IMR-90 (cell line): ENCODE results near the gene CEP78. TPM values are rescaled to one million over a fixed set of nuclear protein-coding genes. Genes with fewer than 3 reads are reported as not detected.

Experiments used
- ATAC-seq: fragments of 200-7000 bp; cut with Tn5 transposase; 2 replicates; pipeline ENCODE4 v1.9.1; 2020; ENCODE audit warnings: low read depth, mild to moderate bottlenecking, moderate library complexity
- BruUV-seq: library from RNA; stranded (reverse); fragments of 400-500 nt; replicated peaks from 2 replicates; lab custom pipeline; 2021; lab: Mats Ljungman, UMichigan
- CTCF ChIA-PET: fragments of 300-600 bp; formaldehyde crosslinking; extraction: SDS; loops from one replicate; lab custom pipeline; 2021; ENCODE audit warnings: antibody characterized with exemption; lab: Yijun Ruan, JAX
- POLR2A ChIA-PET: fragments of 300-600 bp; sonication (Branson Sonifier 250); formaldehyde crosslinking; loops from one replicate; lab custom pipeline; 2022; ENCODE audit warnings: antibody characterized with exemption; ENCODE audit not compliant: unreplicated experiment; lab: Charles Lee
- DNase-seq: peaks from one replicate; pipeline ENCODE4 v3.0.0; 2013
- H2AFZ ChIP-seq: replicated peaks from 2 replicates; pipeline ENCODE3; 2013; ENCODE audit warnings: low read length, mild to moderate bottlenecking; ENCODE audit not compliant: poor library complexity
- H2AK5ac ChIP-seq: 2 replicates; pipeline ENCODE4 v1.6.1; 2013; ENCODE audit warnings: low read depth, low read length, inconsistent platforms
- H2AK9ac ChIP-seq: replicated peaks from 2 replicates; pipeline ENCODE3; 2013; ENCODE audit warnings: mild to moderate bottlenecking, low read depth, low read length, moderate library complexity; ENCODE audit not compliant: poor library complexity
- H2BK120ac ChIP-seq: 2 replicates; pipeline ENCODE4 v1.6.1; 2013; ENCODE audit warnings: low read depth, low read length, inconsistent platforms
- H2BK15ac ChIP-seq: 3 replicates; pipeline ENCODE4 v1.6.1; 2013; ENCODE audit warnings: low read depth, low read length, inconsistent platforms
- H2BK20ac ChIP-seq: 2 replicates; pipeline ENCODE4 v1.6.1; 2013; ENCODE audit warnings: low read depth, mild to moderate bottlenecking, inconsistent platforms, low read length, moderate library complexity
- H2BK5ac ChIP-seq: 2 replicates; pipeline ENCODE4 v1.6.1; 2013; ENCODE audit warnings: mild to moderate bottlenecking, low read depth, low read length, inconsistent platforms; ENCODE audit not compliant: poor library complexity, severe bottlenecking
- H3K14ac ChIP-seq: replicated peaks from 2 replicates; pipeline ENCODE4 v1.6.1; 2013; ENCODE audit warnings: low read depth, low read length, inconsistent platforms
- H3K18ac ChIP-seq: 2 replicates; pipeline ENCODE4 v1.6.1; 2013; ENCODE audit warnings: low read depth, low read length, control low read depth
- H3K23ac ChIP-seq: 2 replicates; pipeline ENCODE4 v1.6.1; 2013; ENCODE audit warnings: low read depth, low read length, inconsistent platforms
- H3K27ac ChIP-seq: 2 replicates; pipeline ENCODE4 v1.5.1; 2013; ENCODE audit warnings: mild to moderate bottlenecking, control low read depth, low read length; ENCODE audit not compliant: insufficient read depth
- H3K27me3 ChIP-seq: 2 replicates; pipeline ENCODE4 v1.6.1; 2013; ENCODE audit warnings: low read length; ENCODE audit not compliant: control insufficient read depth, insufficient read depth
- H3K36me3 ChIP-seq: 2 replicates; pipeline ENCODE4 v1.6.1; 2013; ENCODE audit warnings: low read length, mixed read lengths; ENCODE audit not compliant: control insufficient read depth, insufficient read depth
- H3K4ac ChIP-seq: 2 replicates; pipeline ENCODE4 v1.6.1; 2013; ENCODE audit warnings: low read depth, low read length, inconsistent platforms
- H3K4me1 ChIP-seq: 2 replicates; pipeline ENCODE4 v1.6.1; 2013; ENCODE audit warnings: low read length, mixed read lengths; ENCODE audit not compliant: control insufficient read depth, insufficient read depth
- H3K4me2 ChIP-seq: 2 replicates; pipeline ENCODE4 v1.6.1; 2013; ENCODE audit warnings: low read depth, mild to moderate bottlenecking, control low read depth, low read length, moderate library complexity
- H3K4me3 ChIP-seq: 2 replicates; pipeline ENCODE4 v1.5.1; 2013; ENCODE audit warnings: low read depth, mild to moderate bottlenecking, control low read depth, low read length, moderate library complexity; ENCODE audit not compliant: insufficient read depth
- H3K56ac ChIP-seq: 2 replicates; pipeline ENCODE4 v1.6.1; 2013; ENCODE audit warnings: low read length, inconsistent platforms; ENCODE audit not compliant: insufficient read depth; ENCODE audit errors: extremely low read depth
- H3K79me1 ChIP-seq, 2 experiments: 2 replicates each; pipeline ENCODE4 v1.6.1; 2013; ENCODE audit warnings: low read length in 2 of 2, inconsistent platforms in 1 of 2, low read depth in 1 of 2
- H3K9ac ChIP-seq: 2 replicates; pipeline ENCODE4 v1.6.1; 2013; ENCODE audit warnings: low read depth, low read length, control low read depth
- H3K9me1 ChIP-seq: 2 replicates; pipeline ENCODE4 v1.6.1; 2013; ENCODE audit warnings: low read length, inconsistent platforms; ENCODE audit not compliant: insufficient read depth
- H3K9me3 ChIP-seq: 2 replicates; pipeline ENCODE4 v1.6.1; 2013; ENCODE audit warnings: low read length; ENCODE audit not compliant: control insufficient read depth, insufficient read depth
- H4K20me1 ChIP-seq: 2 replicates; pipeline ENCODE4 v1.6.1; 2013; ENCODE audit warnings: low read length, inconsistent platforms; ENCODE audit not compliant: insufficient read depth
- H4K5ac ChIP-seq: 2 replicates; pipeline ENCODE4 v1.6.1; 2013; ENCODE audit warnings: mild to moderate bottlenecking, low read depth, low read length, control low read depth
- H4K8ac ChIP-seq, 2 experiments: 2 replicates each; pipeline ENCODE4 v1.6.1; 2013; ENCODE audit warnings: low read depth in 2 of 2, low read length in 2 of 2, control low read depth in 1 of 2, inconsistent platforms in 1 of 2
- H4K91ac ChIP-seq: 2 replicates; pipeline ENCODE4 v1.6.1; 2013; ENCODE audit warnings: low read depth, low read length, inconsistent platforms; ENCODE audit not compliant: insufficient read depth
- BHLHE40 ChIP-seq: fragments of 150-350 bp; IDR thresholded peaks from 2 replicates; pipeline ENCODE4 v1.6.1; 2016; ENCODE audit warnings: mild to moderate bottlenecking, low read depth, low read length
- CEBPB ChIP-seq: IDR thresholded peaks from 2 replicates; pipeline ENCODE4 v1.6.1; 2012; ENCODE audit warnings: low read depth, low read length, improper control_type of control experiment
- CHD1 ChIP-seq: IDR thresholded peaks from 2 replicates; pipeline ENCODE4 v1.6.1; 2012; ENCODE audit warnings: low read depth, low read length, improper control_type of control experiment
- ELK1 ChIP-seq: fragments of 150-350 bp; IDR thresholded peaks from 2 replicates; pipeline ENCODE4 v1.6.1; 2016; ENCODE audit warnings: low read depth, mild to moderate bottlenecking, low read length, moderate library complexity, borderline replicate concordance
- FOS ChIP-seq: fragments of 150-350 bp; IDR thresholded peaks from 2 replicates; pipeline ENCODE4 v1.6.1; 2016; ENCODE audit warnings: low read depth, low read length
- MAFK ChIP-seq: IDR thresholded peaks from 2 replicates; pipeline ENCODE4 v1.6.1; 2012; ENCODE audit warnings: low read depth, low read length, improper control_type of control experiment
- MAZ ChIP-seq: IDR thresholded peaks from 2 replicates; pipeline ENCODE4 v1.6.1; 2012; ENCODE audit warnings: low read depth, mild to moderate bottlenecking, low read length, improper control_type of control experiment, moderate library complexity, borderline replicate concordance
- MXI1 ChIP-seq: IDR thresholded peaks from 2 replicates; pipeline ENCODE4 v1.6.1; 2012; ENCODE audit warnings: low read depth, mild to moderate bottlenecking, low read length, moderate library complexity, borderline replicate concordance
- NFE2L2 ChIP-seq: fragments of 150-350 bp; IDR thresholded peaks from 2 replicates; pipeline ENCODE4 v1.6.1; 2016; ENCODE audit warnings: low read depth, mild to moderate bottlenecking, low read length
- POLR2A ChIP-seq: IDR thresholded peaks from 2 replicates; pipeline ENCODE4 v1.6.1; 2012; ENCODE audit warnings: mild to moderate bottlenecking, low read depth, low read length
- RAD21 ChIP-seq: IDR thresholded peaks from 2 replicates; pipeline ENCODE4 v1.6.1; 2012; ENCODE audit warnings: low read length, improper control_type of control experiment
- RFX5 ChIP-seq: IDR thresholded peaks from 2 replicates; pipeline ENCODE4 v1.8.0; 2012; ENCODE audit warnings: low read depth, mild to moderate bottlenecking, low read length, moderate library complexity
- USF2 ChIP-seq: fragments of 150-350 bp; IDR thresholded peaks from 2 replicates; pipeline ENCODE4 v1.6.1; 2017; ENCODE audit warnings: mild to moderate bottlenecking, antibody characterized with exemption, low read length, low read depth
- WGBS, 2 experiments: methylation state at CpG; one replicate each; pipeline versions ENCODE4 v1.1.5 to v1.1.7; 2013; ENCODE audit warnings: missing lambda C conversion rate in 2 of 2; ENCODE audit not compliant: insufficient read length in 1 of 2; ENCODE audit errors: extremely low coverage in 2 of 2; 5-methylcytosine and 5-hydroxymethylcytosine counted together
- dilution Hi-C: fragments of 300-500 bp; cut with HindIII; formaldehyde crosslinking; loops from one replicate; pipeline ENCODE4 v1.14.3; 2018; ENCODE audit warnings: low sequenced_read_pairs; ENCODE audit not compliant: unreplicated experiment
- in situ Hi-C: fragments of 300-500 bp; cut with MboI; formaldehyde crosslinking; loops from 3 replicates; pipeline ENCODE4 v1.14.3; 2019; ENCODE audit warnings: low sequenced_read_pairs, inconsistent platforms, mixed read lengths
- intact Hi-C: fragments of 100-400 bp; cut with micrococcal nuclease; formaldehyde crosslinking; loops from 2 replicates; pipeline ENCODE4 v1.10.0; 2022
- polyA plus RNA-seq, 3 experiments: library from polyadenylated mRNA; depleted of rRNA; stranded (reverse); fragments of >200 nt; gene quantifications; 2 replicates each; pipeline ENCODE4 v1.2.3, GENCODE V29; 2012; ENCODE audit warnings: low replicate concordance in 1 of 3
- total RNA-seq: library from RNA; depleted of rRNA; stranded (reverse); fragments of >200 nt; gene quantifications from 2 replicates; pipeline ENCODE4 v1.2.3, GENCODE V29; 2012

CEP78 gene
- total and polyA plus RNA-seq, 2 of the 4 experiments (the other 2 are of a cell fraction) = 9.2 to 18.3 TPM

GRCh38 chr9:78262655-78263054 is 26.8 kb downstream of the CEP78 start:
- no peak overlapping the region for H2BK20ac ChIP-seq
- no CpG with 5 or more reads among the region's 2 CpGs for WGBS, 2 experiments
- no peak overlapping the region for H2AK5ac ChIP-seq
- H4K8ac ChIP-seq = no peak overlapping the region
- H3K79me1 ChIP-seq = no peaks in the 10 kb centered on the region
- no peak overlapping the region for H3K56ac ChIP-seq
- in situ Hi-C loops (no loop called here), dilution Hi-C loops (no loop called here), intact Hi-C loops (no loop called here)
- TF ChIP-seq BHLHE40 (no peak), ELK1 (no peak), POLR2A (no peak), NFE2L2 (no peak), CHD1 (no peak), FOS (no peak), RFX5 (no peak), USF2 (no peak), MXI1 (no peak), MAFK (no peak), MAZ (no peak), RAD21 (no peak), CEBPB (no peak)
- no peaks in the 10 kb centered on the region for H4K20me1 ChIP-seq
- no peak overlapping the region for H3K4me2 ChIP-seq
- no peak overlapping the region for H3K4ac ChIP-seq
- no peak overlapping the region for H2BK120ac ChIP-seq
- peaks cover 4% of the 10 kb centered on the region for H3K36me3 ChIP-seq
- H3K18ac ChIP-seq = no peak overlapping the region
- ChIA-PET POLR2A (no interaction called here), CTCF (interaction anchor here (1.0 to 1.2 kb wide), 2 partner anchors 11 to 107 kb away, joined by 3 read pairs; no protein-coding TSS in a partner anchor)
- DNase-seq (no peak), ATAC-seq (no peak)
- no peaks in the 10 kb centered on the region for H3K9me1 ChIP-seq
- no peak overlapping the region for H2AFZ ChIP-seq
- no peaks in the 10 kb centered on the region for H3K9me3 ChIP-seq
- H3K23ac ChIP-seq = no peak overlapping the region
- no peak overlapping the region for H2AK9ac ChIP-seq
- no peaks in the 10 kb centered on the region for H3K27me3 ChIP-seq
- no TSS peak for BruUV-seq
- no peak overlapping the region for H4K91ac ChIP-seq
- no peak overlapping the region for H3K14ac ChIP-seq
- H3K4me1 ChIP-seq = no peaks in the 10 kb centered on the region
- no peak overlapping the region for H3K4me3 ChIP-seq
- H3K27ac ChIP-seq = no peak overlapping the region
- H4K5ac ChIP-seq = no peak overlapping the region
- H2BK5ac ChIP-seq = no peak overlapping the region
- no peak overlapping the region for H3K9ac ChIP-seq
- H2BK15ac ChIP-seq = no peak overlapping the region
